Brain microvascular endothelial cell (primary cell): ENCODE results near the gene FRMD4B.

ENCODE experiments used
- DNase-seq: peaks from one replicate; pipeline ENCODE4 v3.0.0-alpha.2; 2020
- H3K27ac ChIP-seq: fragments of 250-450 bp; sonication (Bioruptor Pico); 2 replicates; pipeline ENCODE4 v1.5.1; 2020; ENCODE audit warnings: mild to moderate bottlenecking, moderate library complexity
- H3K27me3 ChIP-seq: fragments of 250-450 bp; sonication (Bioruptor Pico); replicated peaks from 2 replicates; pipeline ENCODE4 v1.5.1; 2020; ENCODE audit warnings: mild to moderate bottlenecking
- H3K36me3 ChIP-seq: fragments of 250-450 bp; sonication (Bioruptor Pico); replicated peaks from 2 replicates; pipeline ENCODE4 v1.5.1; 2020; ENCODE audit warnings: mild to moderate bottlenecking
- H3K4me3 ChIP-seq: 2 replicates; pipeline ENCODE4 v1.5.1; 2011; ENCODE audit warnings: low read depth, mild to moderate bottlenecking, control low read depth, low read length, moderate library complexity
- in situ Hi-C: cut with HindIII; loops from 2 replicates; pipeline ENCODE4 v1.10.0; 2017; ENCODE audit warnings: low sequenced_read_pairs, low pct_ligation_motif_present
- TF ChIP-seq, protein P1 (sequence below): IDR thresholded peaks from 2 replicates; pipeline ENCODE4 v1.5.1; 2011; ENCODE audit warnings: low read depth, mild to moderate bottlenecking, moderate library complexity, low read length, control low read depth, inconsistent platforms; ENCODE audit errors: missing control alignments

Gene FRMD4B

DNA sequence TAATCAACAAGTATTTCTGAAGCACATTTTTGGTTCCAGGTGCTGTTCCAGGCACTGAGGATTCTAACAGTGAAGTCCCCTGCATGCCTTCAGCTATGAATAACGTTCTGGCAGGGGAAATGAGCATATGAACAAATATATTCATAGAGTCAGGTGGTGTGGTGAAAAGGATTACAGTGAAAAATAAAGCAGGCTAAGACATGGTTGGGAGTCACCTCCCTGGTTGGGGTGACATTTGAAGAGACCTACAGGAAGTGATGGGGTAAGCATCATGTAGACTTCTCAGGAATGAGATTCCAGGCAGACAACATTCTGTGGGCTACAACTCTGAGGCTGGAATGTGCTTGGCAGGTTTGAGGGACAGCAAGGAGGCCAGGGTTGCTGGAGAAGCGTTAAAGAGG lies 15.0 kb downstream of the FRMD4B start:
- H3K27me3 ChIP-seq, result no peaks in the 10 kb centered on the region
- in situ Hi-C loops, result no loop called here
- DNase-seq, result no peak
- H3K36me3 ChIP-seq, result no peaks in the 10 kb centered on the region
- no peak overlapping the region for H3K4me3 ChIP-seq
- TF ChIP-seq, protein P1, sequence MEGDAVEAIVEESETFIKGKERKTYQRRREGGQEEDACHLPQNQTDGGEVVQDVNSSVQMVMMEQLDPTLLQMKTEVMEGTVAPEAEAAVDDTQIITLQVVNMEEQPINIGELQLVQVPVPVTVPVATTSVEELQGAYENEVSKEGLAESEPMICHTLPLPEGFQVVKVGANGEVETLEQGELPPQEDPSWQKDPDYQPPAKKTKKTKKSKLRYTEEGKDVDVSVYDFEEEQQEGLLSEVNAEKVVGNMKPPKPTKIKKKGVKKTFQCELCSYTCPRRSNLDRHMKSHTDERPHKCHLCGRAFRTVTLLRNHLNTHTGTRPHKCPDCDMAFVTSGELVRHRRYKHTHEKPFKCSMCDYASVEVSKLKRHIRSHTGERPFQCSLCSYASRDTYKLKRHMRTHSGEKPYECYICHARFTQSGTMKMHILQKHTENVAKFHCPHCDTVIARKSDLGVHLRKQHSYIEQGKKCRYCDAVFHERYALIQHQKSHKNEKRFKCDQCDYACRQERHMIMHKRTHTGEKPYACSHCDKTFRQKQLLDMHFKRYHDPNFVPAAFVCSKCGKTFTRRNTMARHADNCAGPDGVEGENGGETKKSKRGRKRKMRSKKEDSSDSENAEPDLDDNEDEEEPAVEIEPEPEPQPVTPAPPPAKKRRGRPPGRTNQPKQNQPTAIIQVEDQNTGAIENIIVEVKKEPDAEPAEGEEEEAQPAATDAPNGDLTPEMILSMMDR, result no peak
- H3K27ac ChIP-seq, result no peak overlapping the region

DNA sequence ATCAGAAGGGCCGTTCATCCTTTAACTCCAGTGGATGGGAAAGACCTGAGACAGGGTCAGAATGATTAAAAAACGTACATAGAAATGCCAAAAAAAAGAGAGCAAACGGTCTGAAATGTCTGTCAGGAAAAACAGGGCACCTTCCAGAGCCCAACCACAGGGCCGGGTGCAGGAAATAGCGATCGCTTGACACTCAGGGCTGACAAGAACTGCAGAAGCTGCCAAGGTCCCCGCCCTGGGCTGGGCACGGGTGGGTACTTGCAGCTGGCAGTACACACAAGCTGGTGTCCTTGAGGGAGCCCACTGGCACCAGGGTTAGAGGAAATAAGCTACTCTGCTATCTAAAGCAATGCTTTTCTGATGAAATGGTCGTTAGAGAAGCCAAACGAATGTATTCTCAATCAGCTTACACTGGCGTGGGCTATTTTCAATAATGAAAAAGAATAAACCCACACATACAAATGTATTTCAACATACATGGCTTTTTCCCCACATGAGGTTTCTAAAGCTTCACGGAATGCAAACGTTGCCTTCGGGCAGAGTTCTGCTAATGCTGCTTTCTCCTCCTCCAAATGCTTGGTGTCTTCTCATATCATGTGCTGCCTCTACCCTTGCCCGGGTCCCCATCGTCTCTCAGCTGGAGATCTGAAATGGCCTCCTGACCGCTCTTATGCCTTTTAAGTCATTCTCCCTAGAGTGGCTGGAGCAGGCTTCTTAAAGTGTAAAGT lies 15.6 kb downstream of the FRMD4B start:
- no peak overlapping the region for H3K4me3 ChIP-seq
- in situ Hi-C loops, result no loop called here
- DNase-seq, result no peak
- TF ChIP-seq, protein P1, result no peak
- no peak overlapping the region for H3K27ac ChIP-seq
- no peaks in the 10 kb centered on the region for H3K27me3 ChIP-seq
- no peaks in the 10 kb centered on the region for H3K36me3 ChIP-seq

DNA sequence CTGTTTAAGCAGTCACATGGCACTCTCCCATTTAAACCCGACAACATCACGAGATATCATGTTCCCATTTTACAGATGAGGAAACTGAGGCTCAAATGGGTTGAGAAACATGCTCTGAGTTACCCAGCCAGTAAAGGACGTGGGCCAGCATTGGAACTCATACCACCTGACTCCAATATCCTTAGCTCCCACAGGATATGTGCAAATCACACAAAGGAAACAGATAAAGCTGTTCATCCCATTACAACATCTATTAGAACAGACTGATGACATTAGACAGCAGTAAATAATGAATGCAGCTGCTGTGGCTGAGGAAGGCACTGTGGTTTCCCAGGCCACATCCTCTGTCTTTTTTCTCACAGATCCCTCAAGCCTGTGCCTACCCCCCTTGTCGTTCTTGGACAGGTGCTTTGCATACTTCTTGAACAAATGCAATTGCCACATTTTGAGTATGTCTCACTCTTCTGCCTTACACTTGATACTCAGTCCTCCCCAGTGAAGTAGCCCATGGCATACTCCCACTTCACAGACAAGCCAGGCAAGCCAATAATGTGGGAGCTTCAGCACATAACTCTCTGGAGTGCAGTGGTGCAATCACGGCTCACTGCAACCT lies 17.7 kb downstream of the FRMD4B start:
- no peaks in the 10 kb centered on the region for H3K36me3 ChIP-seq
- H3K4me3 ChIP-seq, result no peak overlapping the region
- no peak overlapping the region for H3K27ac ChIP-seq
- no peak for DNase-seq
- H3K27me3 ChIP-seq, result no peaks in the 10 kb centered on the region
- in situ Hi-C loops, result no loop called here
- TF ChIP-seq, protein P1, result no peak

DNA sequence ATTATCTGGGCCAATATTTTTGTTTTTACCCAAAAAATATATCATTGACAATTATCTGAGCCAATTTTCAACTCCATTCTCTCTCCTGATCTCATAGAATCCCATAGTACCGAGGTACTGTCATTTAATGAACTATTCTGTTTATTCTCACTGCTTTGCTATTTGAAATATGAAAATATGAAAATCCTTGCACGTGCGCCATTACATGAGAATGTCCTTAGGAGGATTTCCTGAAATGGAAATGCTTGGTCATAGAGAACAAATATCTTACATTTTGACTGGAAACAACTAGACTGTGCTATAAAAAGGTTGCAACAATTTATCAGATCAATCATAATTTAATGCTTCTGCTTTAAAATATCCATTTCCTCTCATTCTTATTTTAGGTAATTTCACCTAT lies 18.3 kb downstream of the FRMD4B start:
- in situ Hi-C loops, result no loop called here
- Histone ChIP-seq H3K27me3 (no peaks in the 10 kb centered on the region), H3K4me3 (no peak overlapping the region), H3K36me3 (no peaks in the 10 kb centered on the region), H3K27ac (no peak overlapping the region)
- DNase-seq, result no peak
- TF ChIP-seq, protein P1, result no peak

DNA sequence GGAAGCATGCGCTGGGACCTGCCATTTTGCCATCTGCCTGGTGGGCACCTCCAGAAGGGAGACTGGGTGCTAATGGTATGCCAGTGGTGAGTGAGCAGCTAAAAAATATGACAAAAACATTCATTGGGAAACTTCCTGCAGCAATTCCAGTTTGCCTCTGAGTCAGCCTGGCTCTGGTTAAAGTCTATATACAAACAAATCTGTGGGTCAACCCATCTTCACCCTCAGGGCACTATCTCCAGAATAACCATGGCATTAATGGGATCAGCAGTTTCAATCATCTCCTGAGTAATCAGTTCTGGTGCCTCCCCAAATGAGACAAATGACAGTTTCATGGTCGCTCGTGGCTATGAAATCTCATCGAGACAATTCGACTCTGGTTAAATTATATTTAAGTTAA lies 21.5 kb downstream of the FRMD4B start:
- Histone ChIP-seq H3K36me3 (no peaks in the 10 kb centered on the region), H3K27ac (no peak overlapping the region), H3K27me3 (no peaks in the 10 kb centered on the region), H3K4me3 (no peak overlapping the region)
- no peak for DNase-seq
- in situ Hi-C loops, result no loop called here
- TF ChIP-seq, protein P1, result no peak
